NB4 (cell line): ENCODE results near the gene FRMPD4.
"Not testable (repeated sequence)": the region's sequence is repeated elsewhere in the genome, so short reads cannot be mapped to it uniquely, and the experiment has no call there.

ENCODE experiments used
- DNase-seq: peaks from one replicate; pipeline ENCODE4 v3.0.0; 2010; ENCODE audit warnings: low read depth
- H3K4me3 ChIP-seq: one replicate; pipeline ENCODE4 v1.5.1; 2011; ENCODE audit warnings: mild to moderate bottlenecking, low read depth, low read length, moderate library complexity
- CTCF ChIP-seq: IDR thresholded peaks from one replicate; pipeline ENCODE4 v1.5.1; 2012; ENCODE audit warnings: low read depth, low read length
- MAX ChIP-seq: IDR thresholded peaks from 2 replicates; pipeline ENCODE4 v1.6.1; 2011; ENCODE audit warnings: low read depth, low read length
- MYC ChIP-seq: IDR thresholded peaks from 2 replicates; pipeline ENCODE4 v1.6.1; 2011; ENCODE audit warnings: low read depth, low read length
- POLR2A ChIP-seq: IDR thresholded peaks from 2 replicates; pipeline ENCODE4 v1.6.1; 2011; ENCODE audit warnings: mild to moderate bottlenecking; ENCODE audit not compliant: insufficient read length; ENCODE audit errors: extremely low read depth

The FRMPD4 gene

GRCh38 chrX:12494400-12495138, 356.3 kb downstream of the FRMPD4 start:
- H3K4me3 ChIP-seq, result no peak overlapping the region
- no peak for DNase-seq
- TF ChIP-seq MYC (no peak), MAX (no peak), CTCF (no peak), POLR2A (no peak)

GRCh38 chrX:12496343-12496742, 358.1 kb downstream of the FRMPD4 start:
- H3K4me3 ChIP-seq, result no peak overlapping the region
- TF ChIP-seq POLR2A (no peak), CTCF (no peak), MAX (no peak), MYC (no peak)
- DNase-seq, result no peak

GRCh38 chrX:12497832-12498591, 359.7 kb downstream of the FRMPD4 start:
- no peak overlapping the region for H3K4me3 ChIP-seq
- peak; percentile 14 for DNase-seq
- TF ChIP-seq MAX, result no peak
- no peak for TF ChIP-seq POLR2A
- TF ChIP-seq CTCF, result peak; percentile 45

- TF ChIP-seq CTCF (no peak), MYC (no peak), POLR2A (no peak), MAX (no peak)
- no peak for DNase-seq
- no peak overlapping the region for H3K4me3 ChIP-seq
Observed at GRCh38 chrX:12505127-12505526, 366.9 kb downstream of the FRMPD4 start.

- not testable (repeated sequence) for DNase-seq, H3K4me3 ChIP-seq
Observed at GRCh38 chrX:12515384-12515783, 377.1 kb downstream of the FRMPD4 start.

GRCh38 chrX:12526306-12526705, 388.0 kb downstream of the FRMPD4 start:
- no peak overlapping the region for H3K4me3 ChIP-seq
- no peak for DNase-seq
- TF ChIP-seq POLR2A, result no peak

GRCh38 chrX:12538096-12538495, 399.8 kb downstream of the FRMPD4 start:
- not testable (repeated sequence) for H3K4me3 ChIP-seq

GRCh38 chrX:12542251-12542650, 404.0 kb downstream of the FRMPD4 start:
- H3K4me3 ChIP-seq, DNase-seq: not testable (repeated sequence)

More at GRCh38 chrX:12538096-12538495, 399.8 kb downstream of the FRMPD4 start:
- DNase-seq, result not testable (repeated sequence)
